GM19240 (cell line): ENCODE results near the gene EVI5.

Source experiments
- DNase-seq: peaks from one replicate; pipeline ENCODE4 v3.0.0; 2011; ENCODE audit warnings: low spot score; ENCODE audit not compliant: insufficient read length

The EVI5 gene

GRCh38 chr1:92486251-92487077, 298.4 kb downstream of the EVI5 start, which contains the start of gene GFI1:
TSS of gene GFI1 (minus strand) at chr1:92486925. CDS start at chr1:92483487, 3,438 bp downstream.
- DNase-seq, result no peak

- no peak for DNase-seq
These were observed 299.3 kb downstream of the EVI5 start for GRCh38 chr1:92485381-92486250.

- no peak for DNase-seq
These were observed 300.2 kb downstream of the EVI5 start for GRCh38 chr1:92484472-92485380.

- no peak for DNase-seq
These were observed 301.1 kb downstream of the EVI5 start for GRCh38 chr1:92483610-92484471.

GRCh38 chr1:92482665-92483609, 302.0 kb downstream of the EVI5 start:
- no peak for DNase-seq

GRCh38 chr1:92481971-92482664, 302.8 kb downstream of the EVI5 start:
- DNase-seq, result no peak

GRCh38 chr1:92481599-92481925, 303.3 kb downstream of the EVI5 start:
- DNase-seq, result no peak

GRCh38 chr1:92480813-92481598, 303.9 kb downstream of the EVI5 start:
- no peak for DNase-seq

GRCh38 chr1:92480200-92480812, 304.6 kb downstream of the EVI5 start:
- no peak for DNase-seq

- DNase-seq, result no peak
These were observed 305.3 kb downstream of the EVI5 start for GRCh38 chr1:92479587-92479986.

- DNase-seq, result no peak
These were observed 306.5 kb downstream of the EVI5 start for GRCh38 chr1:92478393-92478792.

- DNase-seq, result no peak
These were observed 308.8 kb downstream of the EVI5 start for GRCh38 chr1:92476071-92476631.

- DNase-seq, result no peak
These were observed 309.9 kb downstream of the EVI5 start for GRCh38 chr1:92475029-92475428.

- no peak for DNase-seq
These were observed 311.0 kb downstream of the EVI5 start for GRCh38 chr1:92473781-92474495.

- no peak for DNase-seq
These were observed 314.7 kb downstream of the EVI5 start for GRCh38 chr1:92470216-92470615.

- no peak for DNase-seq
These were observed 318.1 kb downstream of the EVI5 start for GRCh38 chr1:92466683-92467352.
